Common myeloid progenitor, CD34-positive (primary cell): ENCODE data around the gene LBX2.

ENCODE experiments used
- CTCF ChIA-PET: fragments of 350-600 bp; sonication (Branson Sonifier 250); formaldehyde crosslinking; loops from one replicate; lab custom pipeline; 2021; ENCODE audit warnings: antibody characterized with exemption; lab: Charles Lee
- POLR2A ChIA-PET: fragments of 350-600 bp; sonication (Branson Sonifier 250); formaldehyde crosslinking; loops from one replicate; lab custom pipeline; 2021; ENCODE audit warnings: antibody characterized with exemption; lab: Charles Lee
- DNase-seq, 3 donors: peaks; one replicate each; pipeline versions ENCODE4 v3.0.0 to v3.0.0-alpha.2; 2013
- H3K27ac ChIP-seq, 2 experiments: 1 replicate in 1 of 2; 2 replicates in 1 of 2; pipeline ENCODE4 v1.7.0; 2013; ENCODE audit warnings: inconsistent platforms in 2 of 2, low read length in 2 of 2, mild to moderate bottlenecking in 2 of 2, low read depth in 1 of 2, moderate library complexity in 1 of 2; ENCODE audit not compliant: severe bottlenecking in 2 of 2, insufficient read depth in 1 of 2, poor library complexity in 1 of 2
- H3K27me3 ChIP-seq, 5 experiments: replicated peaks in 2 of 5; 1 replicate in 3 of 5; 2 replicates in 2 of 5; pipeline versions ENCODE4 v1.6.1 to v1.7.0; 2013; ENCODE audit warnings: low read length in 4 of 5, mild to moderate bottlenecking in 2 of 5, moderate library complexity in 2 of 5, inconsistent platforms in 1 of 5; ENCODE audit not compliant: insufficient read depth in 5 of 5, control insufficient read depth in 4 of 5
- H3K36me3 ChIP-seq, 4 experiments: 1 replicate in 2 of 4; 2 replicates in 2 of 4; pipeline versions ENCODE4 v1.6.1 to v1.7.0; 2013; ENCODE audit warnings: low read length in 3 of 4, control low read depth in 1 of 4, mild to moderate bottlenecking in 1 of 4; ENCODE audit not compliant: control insufficient read depth in 4 of 4, insufficient read depth in 4 of 4
- H3K4me1 ChIP-seq, 4 experiments: 1 replicate in 3 of 4; 2 replicates in 1 of 4; pipeline versions ENCODE4 v1.6.1 to v1.7.1; 2013; ENCODE audit warnings: low read length in 3 of 4, mild to moderate bottlenecking in 3 of 4, control low read depth in 1 of 4, inconsistent platforms in 1 of 4, moderate library complexity in 1 of 4; ENCODE audit not compliant: control insufficient read depth in 4 of 4, insufficient read depth in 4 of 4; ENCODE audit errors: control extremely low read depth in 1 of 4
- H3K4me3 ChIP-seq, 7 experiments: 1 replicate in 4 of 7; 2 replicates in 3 of 7; pipeline versions ENCODE4 v1.5.1 to v1.7.0; 2013; ENCODE audit warnings: mild to moderate bottlenecking in 7 of 7, low read length in 6 of 7, moderate library complexity in 6 of 7, inconsistent platforms in 2 of 7, low read depth in 2 of 7, control low read depth in 1 of 7; ENCODE audit not compliant: insufficient read depth in 4 of 7, control insufficient read depth in 1 of 7; ENCODE audit errors: extremely low read depth in 1 of 7
- H3K9me3 ChIP-seq, 5 experiments: 1 replicate in 4 of 5; 2 replicates in 1 of 5; pipeline versions ENCODE4 v1.6.1 to v1.7.1; 2013; ENCODE audit warnings: low read length in 4 of 5, mild to moderate bottlenecking in 2 of 5, inconsistent platforms in 1 of 5, low read depth in 1 of 5, moderate library complexity in 1 of 5; ENCODE audit not compliant: control insufficient read depth in 4 of 5, insufficient read depth in 2 of 5; ENCODE audit errors: control extremely low read depth in 1 of 5
- WGBS: methylation state at CpG from one replicate; pipeline ENCODE4 v1.1.5; 2013; ENCODE audit not compliant: insufficient coverage; 5-methylcytosine and 5-hydroxymethylcytosine counted together

The LBX2 gene

GRCh38 chr2:74450570-74451190 lies 48.7 kb downstream of the LBX2 start:
- CTCF ChIA-PET: no interaction called here
- Histone ChIP-seq H3K36me3 (no peaks in the 10 kb centered on the region), H3K27ac (no peak overlapping the region), H3K9me3 (no peaks in the 10 kb centered on the region), H3K4me1 (peaks cover 0 to 22% (median 18%) of the 10 kb centered on the region in 4 experiments), H3K4me3 (no peak overlapping the region), H3K27me3 (no peaks in the 10 kb centered on the region)
- 100% methylated on average over 2 of the region's 3 CpGs for WGBS
- POLR2A ChIA-PET: no interaction called here
- DNase-seq: no peak

GRCh38 chr2:74448771-74449170 lies 50.6 kb downstream of the LBX2 start:
- POLR2A ChIA-PET: no interaction called here
- peaks cover 0 to 3% (median 0%) of the 10 kb centered on the region in 5 experiments for H3K27me3 ChIP-seq
- no peaks in the 10 kb centered on the region for H3K9me3 ChIP-seq
- CTCF ChIA-PET: interaction anchor here (0.6 to 1.4 kb wide), 2 partner anchors 199 to 324 kb away, joined by 4 read pairs; no protein-coding TSS in a partner anchor
- WGBS: 100% methylated on average over 2 of the region's 2 CpGs
- no peak overlapping the region for H3K27ac ChIP-seq
- no peaks in the 10 kb centered on the region for H3K36me3 ChIP-seq
- no peak for DNase-seq
- H3K4me3 ChIP-seq: no peak overlapping the region
- peaks cover 4 to 19% (median 15%) of the 10 kb centered on the region in 4 experiments for H3K4me1 ChIP-seq
